Measurements from ENCODE around the gene ZNF280A.

- TF ChIP-seq POLR2A (IDR thresholded peaks at IDR 0.05): no peak
- TF ChIP-seq CTCF (IDR thresholded peaks at IDR 0.05 in 8 of 11, conservative IDR thresholded peaks at IDR 0.05 in 3 of 11): no peak
- TF ChIP-seq POLR2AphosphoS5 (IDR thresholded peaks at IDR 0.05): no peak
These were observed 40.0 kb downstream of the ZNF280A start for GRCh38 chr22:22479999-22480532.
